HG02678 (cell line): ENCODE results near the gene PITPNC1.
"Not testable (repeated sequence)": the region's sequence is repeated elsewhere in the genome, so short reads cannot be mapped to it uniquely, and the experiment has no call there.

Experiments used
- ATAC-seq: cut with Tn5 transposase; IDR thresholded peaks from one replicate; pipeline ENCODE4 v1.9.1; 2021; ENCODE audit warnings: mild to moderate bottlenecking, moderate library complexity; ENCODE audit not compliant: unreplicated experiment

Gene PITPNC1

GRCh38 chr17:67606896-67607604 lies 230.0 kb downstream of the PITPNC1 start:
- no peak for ATAC-seq

GRCh38 chr17:67610061-67610460 lies 233.0 kb downstream of the PITPNC1 start:
- ATAC-seq: no peak

GRCh38 chr17:67613961-67614360 lies 236.9 kb downstream of the PITPNC1 start:
- ATAC-seq: no peak

GRCh38 chr17:67615011-67615561 lies 238.0 kb downstream of the PITPNC1 start:
- no peak for ATAC-seq

- no peak for ATAC-seq
Observed at GRCh38 chr17:67615736-67616135, 238.7 kb downstream of the PITPNC1 start.

- ATAC-seq: no peak
Observed at GRCh38 chr17:67617304-67617899, 240.3 kb downstream of the PITPNC1 start.

GRCh38 chr17:67619555-67619954 lies 242.5 kb downstream of the PITPNC1 start:
- no peak for ATAC-seq

- ATAC-seq: no peak
Observed at GRCh38 chr17:67620088-67620487, 243.0 kb downstream of the PITPNC1 start.

GRCh38 chr17:67620636-67621035 lies 243.6 kb downstream of the PITPNC1 start:
- no peak for ATAC-seq

- no peak for ATAC-seq
Observed at GRCh38 chr17:67623767-67624166, 246.7 kb downstream of the PITPNC1 start.

GRCh38 chr17:67624886-67625656 lies 248.0 kb downstream of the PITPNC1 start:
- ATAC-seq: no peak

- no peak for ATAC-seq
Observed at GRCh38 chr17:67625971-67626370, 248.9 kb downstream of the PITPNC1 start.

- peak; percentile 48 for ATAC-seq
Observed at GRCh38 chr17:67628580-67629013, 251.5 kb downstream of the PITPNC1 start.

GRCh38 chr17:67629971-67630320 lies 252.9 kb downstream of the PITPNC1 start:
- ATAC-seq: no peak

GRCh38 chr17:67630836-67631235 lies 253.8 kb downstream of the PITPNC1 start:
- ATAC-seq: not testable (repeated sequence)

- no peak for ATAC-seq
Observed at GRCh38 chr17:67632141-67632540, 255.1 kb downstream of the PITPNC1 start.

GRCh38 chr17:67633751-67634211 lies 256.7 kb downstream of the PITPNC1 start:
- no peak for ATAC-seq

- ATAC-seq: no peak
Observed at GRCh38 chr17:67635681-67636080, 258.6 kb downstream of the PITPNC1 start.

GRCh38 chr17:67636312-67636711 lies 259.2 kb downstream of the PITPNC1 start:
- ATAC-seq: no peak

GRCh38 chr17:67636834-67637520 lies 259.9 kb downstream of the PITPNC1 start:
- no peak for ATAC-seq
